Glutamatergic neuron (in vitro differentiated cells): ENCODE data around the gene TTC28. TPM values are rescaled to one million over a fixed set of nuclear protein-coding genes. Genes with fewer than 3 reads are reported as not detected.

Source experiments
- DNase-seq: peaks from one replicate; pipeline ENCODE4 v3.0.0; 2022
- H3K27ac Mint-ChIP-seq: one replicate; pipeline ENCODE4 v1.8.0; 2020; ENCODE audit warnings: mild to moderate bottlenecking, mixed read lengths, inconsistent platforms; ENCODE audit not compliant: unreplicated experiment
- H3K27me3 Mint-ChIP-seq: one replicate; pipeline ENCODE4 v1.8.0; 2020; ENCODE audit warnings: mild to moderate bottlenecking, moderate library complexity, mixed read lengths, inconsistent platforms; ENCODE audit not compliant: unreplicated experiment
- H3K36me3 Mint-ChIP-seq: one replicate; pipeline ENCODE4 v1.8.0; 2020; ENCODE audit warnings: mild to moderate bottlenecking, mixed read lengths, inconsistent platforms; ENCODE audit not compliant: unreplicated experiment
- H3K4me1 Mint-ChIP-seq: one replicate; pipeline ENCODE4 v1.8.0; 2020; ENCODE audit warnings: mild to moderate bottlenecking, low read depth, mixed read lengths, inconsistent platforms; ENCODE audit not compliant: unreplicated experiment
- H3K4me3 Mint-ChIP-seq: one replicate; pipeline ENCODE4 v1.8.0; 2020; ENCODE audit warnings: mild to moderate bottlenecking, mixed read lengths, inconsistent platforms; ENCODE audit not compliant: unreplicated experiment
- H3K9me3 Mint-ChIP-seq: one replicate; pipeline ENCODE4 v1.8.0; 2020; ENCODE audit warnings: mild to moderate bottlenecking, moderate library complexity, mixed read lengths, inconsistent platforms; ENCODE audit not compliant: unreplicated experiment
- CTCF ChIP-seq: fragments of 200-600 bp; sonication (generic); IDR thresholded peaks from one replicate; pipeline ENCODE4 v1.5.0; 2021; ENCODE audit not compliant: partially characterized antibody, unreplicated experiment
- total RNA-seq: library from RNA; stranded (reverse); fragmentation: NEBNext Ultra II Directional; extraction: Animal tissue kit (Norgen Biotek cat#: 25700); gene quantifications from one replicate; pipeline ENCODE4 v1.2.1, GENCODE V29; 2021; ENCODE audit not compliant: unreplicated experiment

The TTC28 gene
- total RNA-seq, 1 donor from 2014 or later = 55.6 TPM

DNA sequence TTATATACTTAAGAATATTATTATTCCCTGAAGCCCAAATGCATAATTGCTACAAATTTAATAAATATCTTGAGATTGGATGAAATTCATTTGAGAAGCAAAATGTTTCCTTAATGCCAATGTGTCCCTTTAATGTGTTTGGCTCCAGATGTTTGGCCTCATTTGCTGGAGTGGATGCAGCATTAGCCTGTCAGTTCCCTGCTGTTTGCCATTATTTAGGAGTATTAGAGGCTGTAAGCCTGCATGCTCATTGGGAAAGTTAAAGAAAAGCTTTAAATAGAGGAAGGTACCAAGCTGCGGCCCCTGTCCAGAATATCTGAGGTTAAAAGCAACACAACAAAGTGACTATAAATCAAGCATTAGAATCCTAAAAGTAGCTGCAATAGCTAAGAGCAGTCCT, 705.8 kb downstream of the TTC28 start:
- Mint-ChIP-seq H3K4me3 (no peak overlapping the region), H3K27me3 (peaks cover 3% of the 10 kb centered on the region), H3K27ac (no peak overlapping the region), H3K9me3 (peaks cover 2% of the 10 kb centered on the region), H3K36me3 (peaks cover 12% of the 10 kb centered on the region), H3K4me1 (no peaks in the 10 kb centered on the region)
- DNase-seq = no peak
- TF ChIP-seq CTCF = no peak

- no peak for DNase-seq
- H3K27ac Mint-ChIP-seq = no peak overlapping the region
- no peak for TF ChIP-seq CTCF
- no peaks in the 10 kb centered on the region for H3K4me1 Mint-ChIP-seq
- H3K4me3 Mint-ChIP-seq = no peak overlapping the region
- H3K36me3 Mint-ChIP-seq = peaks cover 12% of the 10 kb centered on the region
- peaks cover 2% of the 10 kb centered on the region for H3K9me3 Mint-ChIP-seq
- H3K27me3 Mint-ChIP-seq = peaks cover 3% of the 10 kb centered on the region
Measured at GRCh38 chr22:27972732-27973698, 706.6 kb downstream of the TTC28 start.

DNA sequence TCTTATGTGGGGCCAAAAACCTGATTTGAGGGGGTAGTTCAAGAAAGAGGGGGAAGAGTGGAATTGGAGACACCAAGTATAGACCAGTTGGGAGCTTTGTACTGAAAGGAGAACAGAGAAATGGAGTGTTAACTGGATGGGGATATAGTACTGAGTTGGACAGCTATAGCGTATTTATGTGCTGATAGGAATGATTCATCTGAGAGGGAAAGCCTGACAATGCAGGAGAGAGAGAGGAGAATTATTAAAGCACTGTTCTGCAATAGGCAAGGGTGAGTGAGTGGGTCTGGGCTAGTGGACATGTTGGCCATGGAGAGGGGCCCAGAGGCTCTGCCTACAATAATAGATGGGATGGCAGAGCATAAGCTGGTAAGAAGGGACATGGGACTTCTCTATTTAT, 707.7 kb downstream of the TTC28 start:
- TF ChIP-seq CTCF = no peak
- Mint-ChIP-seq H3K27ac (no peak overlapping the region), H3K36me3 (peaks cover 12% of the 10 kb centered on the region), H3K4me1 (no peaks in the 10 kb centered on the region), H3K4me3 (no peak overlapping the region), H3K27me3 (peaks cover 2% of the 10 kb centered on the region), H3K9me3 (peaks cover 2% of the 10 kb centered on the region)
- no peak for DNase-seq

- peaks cover 2% of the 10 kb centered on the region for H3K27me3 Mint-ChIP-seq
- no peak for TF ChIP-seq CTCF
- H3K27ac Mint-ChIP-seq = no peak overlapping the region
Measured at GRCh38 chr22:27970596-27971220, 708.9 kb downstream of the TTC28 start.

More at GRCh38 chr22:27970596-27971220, 708.9 kb downstream of the TTC28 start:
- no peak for DNase-seq
- peaks cover 12% of the 10 kb centered on the region for H3K36me3 Mint-ChIP-seq
- no peaks in the 10 kb centered on the region for H3K4me1 Mint-ChIP-seq
- no peak overlapping the region for H3K4me3 Mint-ChIP-seq
- H3K9me3 Mint-ChIP-seq = peaks cover 2% of the 10 kb centered on the region
